Measurements from ENCODE around the gene RNF31.

RNF31 gene

DNA sequence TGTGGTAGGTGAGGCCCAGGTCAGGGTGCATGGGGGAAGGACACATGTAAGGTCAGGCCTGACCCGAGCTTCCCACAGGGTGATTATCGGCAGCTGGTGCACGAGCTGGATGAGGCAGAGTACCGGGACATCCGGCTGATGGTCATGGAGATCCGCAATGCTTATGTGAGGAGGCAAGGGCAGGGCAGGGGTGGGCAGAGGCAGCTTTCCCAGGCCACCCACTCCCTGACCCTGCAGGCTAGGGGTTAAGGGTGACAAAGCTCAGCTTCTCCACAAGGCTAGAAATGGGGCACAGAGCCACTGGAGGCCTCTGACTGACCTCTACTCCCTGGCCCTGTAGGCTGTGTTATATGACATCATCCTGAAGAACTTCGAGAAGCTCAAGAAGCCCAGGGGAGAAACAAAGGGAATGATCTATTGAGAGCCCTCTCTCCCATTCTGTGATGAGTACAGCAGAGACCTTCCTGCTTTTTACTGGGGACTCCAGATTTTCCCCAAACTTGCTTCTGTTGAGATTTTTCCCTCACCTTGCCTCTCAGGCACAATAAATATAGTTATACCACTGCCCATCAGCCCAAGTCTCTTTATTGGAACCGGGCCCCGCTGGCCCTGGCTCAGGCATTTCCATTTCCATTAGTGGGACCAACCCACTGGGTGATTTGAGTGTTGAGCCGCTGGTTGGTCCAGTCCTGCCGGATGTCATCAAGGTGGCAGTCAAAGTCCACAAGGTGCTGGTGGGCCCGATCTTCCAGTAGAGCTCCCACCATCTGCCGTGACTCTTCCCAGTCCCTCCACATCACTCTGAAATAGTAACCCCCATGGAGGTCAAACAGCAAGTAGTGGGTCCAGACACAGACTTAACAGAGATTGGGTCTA, 8.7 kb upstream of the RNF31 start:
- DNase-seq = no peak

DNA sequence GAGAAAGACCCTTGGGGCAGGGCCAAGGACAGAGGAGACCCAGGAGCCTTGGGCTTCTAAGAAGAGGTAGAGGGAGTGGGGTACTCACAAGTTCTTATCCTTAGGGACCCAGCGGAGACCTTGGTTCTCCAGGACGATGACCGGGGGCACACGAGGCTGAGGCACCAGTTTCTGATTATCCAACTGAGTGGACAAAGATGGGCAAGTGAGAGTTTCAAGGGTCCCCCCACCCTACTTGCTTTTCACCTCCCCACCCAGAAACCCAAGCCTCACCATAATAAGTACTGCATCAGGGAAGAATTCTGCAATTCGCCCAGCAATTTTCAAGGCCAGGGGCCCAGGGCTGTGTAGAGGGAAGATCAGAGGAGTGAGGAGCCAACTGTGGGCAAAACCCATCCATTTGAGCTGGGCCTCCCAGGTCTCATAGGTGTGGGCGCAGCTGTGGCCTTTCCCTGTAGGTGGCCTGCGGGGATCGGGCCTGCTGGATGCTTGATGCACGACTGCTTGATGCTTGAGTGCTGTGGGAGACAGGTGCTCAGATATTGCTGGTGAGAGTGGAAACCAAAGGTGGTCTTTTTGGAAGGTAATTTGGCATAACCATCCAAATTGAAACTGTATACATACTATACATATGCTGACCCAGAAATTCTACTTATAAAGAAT, 7.9 kb upstream of the RNF31 start:
- peak; percentile 58 for DNase-seq

DNA sequence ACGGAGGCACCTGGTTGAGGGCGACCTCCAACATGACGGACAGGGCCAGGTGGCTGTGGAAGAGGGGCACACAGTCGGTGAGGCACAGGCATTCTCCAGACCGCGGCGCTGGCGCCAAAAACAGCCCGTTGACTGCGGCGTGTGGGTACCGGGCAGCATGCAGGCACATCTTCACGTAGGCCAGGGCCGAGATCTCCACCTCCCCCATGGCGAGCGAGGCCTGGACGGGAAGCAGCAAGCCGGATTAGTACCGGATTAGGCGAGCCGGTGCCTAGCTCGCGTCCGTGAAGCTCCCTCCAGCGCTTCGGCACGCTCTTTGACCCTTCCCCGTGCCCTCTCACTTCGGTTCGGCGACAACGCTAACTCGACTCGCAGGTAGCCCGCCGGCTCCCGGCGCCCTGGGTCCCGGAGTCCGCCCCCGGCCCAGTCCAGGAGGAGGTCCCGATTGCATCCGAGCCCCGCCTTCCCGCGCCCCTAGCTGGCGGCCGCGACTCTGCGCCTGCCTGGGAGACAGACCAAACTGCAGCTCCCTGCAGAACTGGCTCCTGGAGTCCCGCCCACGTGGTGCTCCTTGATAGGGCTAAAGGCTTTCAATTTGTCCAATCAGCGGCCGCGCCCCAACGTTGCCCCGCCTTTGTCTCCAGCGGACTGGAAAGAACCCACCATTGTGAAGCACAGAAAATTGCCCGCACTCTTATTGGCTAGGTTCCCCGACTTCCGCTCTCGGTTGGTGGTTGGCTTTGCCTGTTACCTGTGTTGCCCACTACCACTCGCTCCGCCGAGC, 6.0 kb upstream of the RNF31 start, which contains the start of gene EMC9:
EMC9 (minus strand) TSS at position 495 of the 784 bp plus-strand sequence; CDS start at position 208, 287 bp downstream.
- peak; percentile 100 for DNase-seq

DNA sequence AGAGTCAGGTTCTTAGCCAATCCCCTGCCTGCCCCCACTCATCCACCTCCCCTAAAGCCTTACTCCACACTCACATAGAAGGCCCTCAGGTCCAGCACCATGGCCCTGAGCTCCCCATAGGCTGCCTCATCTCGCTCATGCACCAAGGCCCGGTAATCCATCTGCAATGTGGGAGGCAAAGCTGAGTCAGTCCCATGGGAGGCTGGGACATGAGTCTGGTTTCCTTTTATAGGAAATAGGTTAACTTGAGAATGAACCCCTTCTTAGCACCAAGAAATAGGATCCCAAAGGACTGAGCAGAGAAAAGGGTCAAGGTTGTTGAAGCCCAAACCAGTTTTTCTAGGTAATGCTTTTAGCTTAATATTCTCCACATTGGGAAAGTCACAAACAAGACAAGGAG, 3.8 kb upstream of the RNF31 start:
- DNase-seq = no peak

DNA sequence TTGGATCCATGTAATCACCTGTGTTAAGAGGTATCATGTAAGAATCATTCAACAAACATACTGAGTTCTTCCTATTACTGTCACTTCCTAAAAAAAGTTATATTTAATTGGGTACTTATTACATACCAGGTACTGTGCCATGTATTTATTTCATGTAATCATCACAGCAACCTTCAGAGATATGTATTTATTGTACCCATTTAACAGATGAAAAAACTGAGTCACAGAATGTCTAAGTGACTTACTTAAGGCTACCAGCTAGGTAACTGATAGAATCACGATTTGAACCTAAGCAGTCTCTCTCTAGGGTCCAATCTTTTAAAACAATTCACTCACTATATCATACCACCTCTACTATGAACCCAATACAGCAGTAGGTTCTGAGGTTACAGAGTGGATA, 2.8 kb upstream of the RNF31 start:
- DNase-seq = no peak

DNA sequence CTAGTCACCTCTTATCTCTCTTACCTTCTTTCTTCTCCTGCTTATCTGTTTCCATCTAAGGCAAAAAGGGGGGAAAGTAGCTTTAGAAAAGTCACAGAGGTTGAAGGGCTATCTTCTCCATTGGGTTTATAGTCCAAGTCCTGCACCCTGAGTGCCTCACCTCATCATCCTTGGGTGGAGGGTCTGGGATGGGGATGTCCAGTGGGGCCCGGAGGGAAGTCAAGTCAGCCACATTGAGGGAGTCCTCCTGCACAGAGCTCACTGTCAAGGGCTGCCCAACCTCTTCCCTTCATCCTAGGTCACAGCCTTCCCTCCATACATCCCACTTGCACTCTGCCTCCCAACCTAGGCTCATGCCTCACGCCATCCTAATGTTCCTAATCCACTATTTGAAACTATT, 2.1 kb upstream of the RNF31 start:
- DNase-seq = no peak

DNA sequence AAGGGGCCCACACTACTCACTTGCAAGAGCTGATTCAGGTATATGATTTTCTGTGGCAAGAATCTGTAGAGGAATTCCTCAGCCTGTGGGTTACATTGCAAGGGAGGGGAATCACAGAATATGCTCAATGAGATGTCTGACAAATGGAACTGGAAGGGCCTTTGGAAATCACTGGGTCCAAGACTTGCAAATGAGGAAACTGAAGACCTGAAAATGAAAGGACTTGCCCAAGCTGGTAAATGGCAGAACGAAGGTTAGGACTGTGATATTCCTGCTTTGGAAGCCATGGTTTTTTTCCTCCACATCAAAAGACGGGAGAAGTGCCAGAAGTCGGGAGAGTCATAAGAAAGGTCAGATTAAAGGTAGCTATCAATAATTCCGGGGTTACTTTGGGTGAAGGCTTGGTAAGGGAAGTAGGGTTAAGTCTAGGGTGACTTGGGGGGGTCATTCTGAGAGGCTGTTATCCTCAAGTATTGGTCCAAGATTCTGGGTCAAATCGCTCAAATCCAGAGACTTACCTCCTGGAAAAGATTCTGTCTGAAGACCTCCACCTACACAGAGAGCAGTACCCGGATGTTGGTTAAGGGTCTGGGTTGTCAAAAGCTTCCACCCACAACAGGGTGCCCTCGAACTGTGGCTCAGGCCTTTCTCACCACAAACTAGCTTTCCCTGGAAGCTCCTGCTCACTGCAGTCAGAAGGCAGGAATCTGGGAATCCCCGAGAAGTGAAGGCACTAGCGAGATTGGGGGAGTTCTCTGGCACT, 1.4 kb upstream of the RNF31 start:
- no peak for DNase-seq

DNA sequence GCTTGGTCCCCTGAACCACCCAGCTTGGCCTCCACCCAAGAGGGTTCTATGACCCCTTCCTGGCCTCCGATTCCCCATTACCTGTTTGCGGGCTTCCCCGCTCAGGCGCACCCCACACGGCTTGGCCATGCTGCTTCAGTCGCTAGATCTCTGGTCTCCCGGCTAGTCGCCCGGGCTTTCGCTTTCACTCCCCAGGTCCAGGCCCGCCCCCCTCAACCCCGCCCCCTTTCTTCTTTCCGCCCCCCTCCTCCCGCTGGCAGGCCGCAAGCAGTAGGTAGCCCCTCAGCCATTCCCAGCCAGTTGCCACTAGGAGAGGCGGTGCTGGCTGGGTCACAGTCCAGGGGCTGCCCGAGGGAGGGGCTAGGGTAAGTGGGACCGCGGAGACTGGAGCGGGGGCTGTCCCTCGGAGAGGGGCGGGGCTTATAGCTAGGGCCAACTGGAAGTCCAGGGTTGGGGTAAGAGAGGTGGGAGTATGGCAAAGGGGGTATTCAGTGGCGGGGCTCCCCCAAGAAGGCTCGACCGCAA, 783 bp upstream of the RNF31 start, which contains the start of gene PSME2:
PSME2 (minus strand) TSS at position 158 of the 525 bp plus-strand sequence; CDS start at position 129, 29 bp downstream.
- DNase-seq = peak; percentile 94

DNA sequence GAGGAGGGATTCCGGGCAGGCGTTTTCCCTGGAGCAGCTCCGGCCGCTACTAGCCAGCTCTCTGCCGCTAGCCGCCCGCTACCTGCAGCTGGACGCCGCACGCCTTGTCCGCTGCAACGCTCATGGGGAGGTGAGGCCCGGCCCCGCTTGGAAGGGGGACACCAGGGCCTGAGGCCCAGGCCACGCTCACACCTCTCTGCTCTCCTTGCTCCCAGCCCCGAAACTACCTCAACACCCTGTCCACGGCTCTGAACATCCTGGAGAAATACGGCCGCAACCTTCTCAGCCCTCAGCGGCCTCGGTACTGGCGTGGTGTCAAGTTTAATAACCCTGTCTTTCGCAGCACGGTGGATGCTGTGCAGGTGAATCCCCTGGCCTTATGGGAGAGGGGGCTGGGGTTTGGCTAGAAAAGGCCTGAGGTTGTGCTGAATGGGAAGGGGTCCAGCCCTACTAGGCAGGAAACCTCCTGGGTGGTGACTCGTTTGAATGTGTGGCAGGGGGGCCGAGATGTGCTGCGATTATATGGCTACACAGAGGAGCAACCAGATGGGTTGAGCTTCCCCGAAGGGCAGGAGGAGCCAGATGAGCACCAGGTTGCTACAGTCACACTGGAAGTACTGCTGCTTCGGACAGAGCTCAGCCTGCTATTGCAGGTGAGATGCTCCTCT, 597 bp downstream of the RNF31 start:
- no peak for DNase-seq

DNA sequence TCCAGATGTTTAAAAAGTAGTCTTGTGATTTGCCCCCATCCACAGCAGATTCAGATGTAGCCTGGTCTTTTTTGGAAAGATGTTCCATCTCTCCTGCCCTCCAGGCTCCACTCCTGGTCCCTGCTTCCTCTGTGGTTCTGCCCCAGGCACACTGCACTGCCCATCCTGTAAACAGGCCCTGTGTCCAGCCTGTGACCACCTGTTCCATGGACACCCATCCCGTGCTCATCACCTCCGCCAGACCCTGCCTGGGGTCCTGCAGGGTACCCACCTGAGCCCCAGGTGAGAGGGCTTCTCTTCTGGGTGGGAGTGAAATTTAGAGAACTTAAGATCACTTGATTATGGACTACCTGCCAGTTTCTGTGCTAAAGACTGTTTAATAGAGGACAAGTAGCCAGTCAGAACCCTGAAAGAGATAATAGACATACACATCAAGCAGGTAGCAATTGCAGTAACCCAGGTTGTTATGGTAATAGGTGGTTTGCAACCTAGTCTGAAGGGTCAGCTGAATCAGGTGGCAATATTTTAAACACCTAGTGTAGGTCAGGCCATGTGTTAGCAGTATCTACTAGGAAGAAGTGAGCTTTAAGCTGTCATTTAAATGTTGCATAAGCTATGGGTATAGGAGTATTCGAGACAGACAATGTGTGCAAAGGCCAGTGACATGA, 2.1 kb downstream of the RNF31 start:
- DNase-seq = no peak

DNA sequence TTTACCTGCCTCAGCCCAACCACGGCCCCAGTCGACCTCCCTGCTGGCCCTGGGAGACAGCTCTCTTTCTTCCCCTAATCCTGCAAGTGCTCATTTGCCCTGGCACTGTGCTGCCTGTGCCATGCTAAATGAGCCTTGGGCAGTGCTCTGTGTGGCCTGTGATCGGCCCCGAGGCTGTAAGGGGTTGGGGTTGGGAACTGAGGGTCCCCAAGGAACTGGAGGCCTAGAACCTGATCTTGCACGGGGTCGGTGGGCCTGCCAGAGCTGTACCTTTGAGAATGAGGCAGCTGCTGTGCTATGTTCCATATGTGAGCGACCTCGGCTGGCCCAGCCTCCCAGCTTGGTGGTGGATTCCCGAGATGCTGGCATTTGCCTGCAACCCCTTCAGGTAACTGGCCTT, 2.8 kb downstream of the RNF31 start:
- no peak for DNase-seq

DNA sequence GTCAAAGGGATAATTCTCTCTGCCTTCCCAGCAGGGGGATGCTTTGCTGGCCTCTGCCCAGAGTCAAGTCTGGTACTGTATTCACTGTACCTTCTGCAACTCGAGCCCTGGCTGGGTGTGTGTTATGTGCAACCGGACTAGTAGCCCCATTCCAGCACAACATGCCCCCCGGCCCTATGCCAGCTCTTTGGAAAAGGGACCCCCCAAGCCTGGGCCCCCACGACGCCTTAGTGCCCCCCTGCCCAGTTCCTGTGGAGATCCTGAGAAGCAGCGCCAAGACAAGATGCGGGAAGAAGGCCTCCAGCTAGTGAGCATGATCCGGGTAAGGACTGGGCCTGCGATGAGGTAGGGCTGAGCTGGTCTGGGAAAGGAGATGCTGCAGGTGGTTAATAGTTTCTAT, 3.3 kb downstream of the RNF31 start:
- DNase-seq = no peak

DNA sequence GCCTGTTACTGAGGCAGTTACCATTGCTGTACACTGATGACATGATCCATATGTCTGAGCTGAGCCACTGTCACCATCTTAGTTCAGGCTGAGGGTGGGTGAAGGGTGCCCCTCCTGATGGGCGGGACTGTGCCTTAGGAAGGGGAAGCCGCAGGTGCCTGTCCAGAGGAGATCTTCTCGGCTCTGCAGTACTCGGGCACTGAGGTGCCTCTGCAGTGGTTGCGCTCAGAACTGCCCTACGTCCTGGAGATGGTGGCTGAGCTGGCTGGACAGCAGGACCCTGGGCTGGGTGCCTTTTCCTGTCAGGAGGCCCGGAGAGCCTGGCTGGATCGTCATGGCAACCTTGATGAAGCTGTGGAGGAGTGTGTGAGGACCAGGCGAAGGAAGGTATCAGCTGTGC, 3.7 kb downstream of the RNF31 start:
- no peak for DNase-seq

DNA sequence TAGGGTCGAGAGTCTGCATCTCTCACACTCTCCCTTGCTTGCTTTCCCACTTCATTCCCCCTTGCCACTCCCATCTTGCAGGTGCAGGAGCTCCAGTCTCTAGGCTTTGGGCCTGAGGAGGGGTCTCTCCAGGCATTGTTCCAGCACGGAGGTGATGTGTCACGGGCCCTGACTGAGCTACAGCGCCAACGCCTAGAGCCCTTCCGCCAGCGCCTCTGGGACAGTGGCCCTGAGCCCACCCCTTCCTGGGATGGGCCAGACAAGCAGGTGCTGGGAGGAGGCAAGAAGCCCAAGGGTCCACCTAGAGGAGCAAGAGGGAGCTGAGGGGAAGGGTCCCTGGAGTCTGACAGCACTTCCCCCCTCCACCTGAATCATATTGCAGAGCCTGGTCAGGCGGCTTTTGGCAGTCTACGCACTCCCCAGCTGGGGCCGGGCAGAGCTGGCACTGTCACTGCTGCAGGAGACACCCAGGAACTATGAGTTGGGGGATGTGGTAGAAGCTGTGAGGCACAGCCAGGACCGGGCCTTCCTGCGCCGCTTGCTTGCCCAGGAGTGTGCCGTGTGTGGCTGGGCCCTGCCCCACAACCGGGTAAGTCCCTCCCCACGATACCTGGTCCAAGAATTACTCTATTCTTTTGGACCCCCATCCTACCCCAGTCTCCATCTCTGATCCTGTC, 4.2 kb downstream of the RNF31 start:
- DNase-seq = no peak

DNA sequence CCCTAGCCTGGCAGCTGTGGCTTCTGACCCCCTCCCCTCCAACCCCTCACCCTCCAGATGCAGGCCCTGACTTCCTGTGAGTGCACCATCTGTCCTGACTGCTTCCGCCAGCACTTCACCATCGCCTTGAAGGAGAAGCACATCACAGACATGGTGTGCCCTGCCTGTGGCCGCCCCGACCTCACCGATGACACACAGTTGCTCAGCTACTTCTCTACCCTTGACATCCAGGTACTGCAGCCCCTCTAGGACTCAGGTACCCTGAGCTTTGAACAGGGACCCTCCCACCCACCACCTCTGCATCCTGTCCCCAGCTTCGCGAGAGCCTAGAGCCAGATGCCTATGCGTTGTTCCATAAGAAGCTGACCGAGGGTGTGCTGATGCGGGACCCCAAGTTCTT, 7.8 kb downstream of the RNF31 start:
- no peak for DNase-seq

DNA sequence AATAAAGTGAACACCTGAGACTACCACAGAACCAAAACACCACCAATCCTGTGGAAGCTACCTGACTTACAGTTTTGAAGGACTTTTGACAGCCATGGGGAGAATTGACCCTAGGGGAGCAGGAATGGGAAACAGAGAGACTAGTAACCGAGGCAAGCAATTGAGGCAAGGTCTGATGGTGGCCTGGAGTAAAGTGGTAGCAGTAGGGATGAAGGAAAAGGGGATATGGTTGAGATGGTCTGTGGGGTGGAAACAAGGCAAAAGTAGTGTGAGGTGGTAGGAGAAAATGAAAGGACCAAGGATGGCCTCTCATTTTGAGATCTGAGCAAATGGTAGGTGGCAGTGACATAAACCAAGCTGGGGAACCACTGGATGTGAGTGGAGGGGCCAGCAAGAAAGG, 9.5 kb downstream of the RNF31 start:
- DNase-seq = no peak

DNA sequence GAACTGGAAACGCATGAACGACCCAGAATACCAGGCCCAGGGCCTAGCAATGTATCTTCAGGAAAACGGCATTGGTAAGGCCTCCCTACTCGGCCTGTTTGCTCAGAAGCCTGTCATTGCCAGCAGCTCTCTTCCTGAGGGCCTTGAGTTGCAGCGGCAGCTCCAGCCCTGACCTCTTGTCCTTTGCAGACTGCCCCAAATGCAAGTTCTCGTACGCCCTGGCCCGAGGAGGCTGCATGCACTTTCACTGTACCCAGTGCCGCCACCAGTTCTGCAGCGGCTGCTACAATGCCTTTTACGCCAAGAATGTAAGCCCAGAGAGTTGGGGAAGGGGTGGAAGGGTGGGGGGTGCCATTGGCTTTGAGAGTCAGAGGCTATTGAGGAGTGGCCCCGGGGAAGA, 10.0 kb downstream of the RNF31 start:
- no peak for DNase-seq

DNA sequence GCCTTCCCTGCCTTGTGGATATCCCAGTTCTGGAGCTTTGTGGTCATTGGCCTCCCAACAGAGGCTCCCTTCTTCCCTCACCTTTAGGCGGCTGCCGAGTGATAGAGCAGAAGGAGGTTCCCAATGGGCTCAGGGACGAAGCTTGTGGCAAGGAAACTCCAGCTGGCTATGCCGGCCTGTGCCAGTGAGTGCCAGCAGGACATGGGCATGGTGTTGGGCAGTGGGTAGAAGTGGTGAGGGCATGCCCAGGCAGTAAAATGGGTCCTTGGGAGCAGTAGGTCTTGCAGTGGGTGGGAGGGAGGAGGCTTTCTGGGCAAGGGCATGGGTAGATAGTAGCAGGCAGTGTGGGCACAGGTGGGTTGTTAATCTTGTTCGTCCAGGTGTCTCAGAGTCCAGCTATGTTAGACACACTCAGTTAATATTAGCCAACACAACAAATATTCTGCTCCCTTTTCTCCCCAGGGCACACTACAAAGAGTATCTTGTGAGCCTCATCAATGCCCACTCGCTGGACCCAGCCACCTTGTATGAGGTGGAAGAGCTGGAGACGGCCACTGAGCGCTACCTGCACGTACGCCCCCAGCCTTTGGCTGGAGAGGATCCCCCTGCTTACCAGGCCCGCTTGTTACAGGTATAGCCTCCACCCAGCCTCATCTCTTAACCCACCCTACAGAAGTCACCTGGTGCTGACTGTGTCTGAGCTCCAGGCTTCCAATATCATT, 12.6 kb downstream of the RNF31 start:
- DNase-seq = no peak

DNA sequence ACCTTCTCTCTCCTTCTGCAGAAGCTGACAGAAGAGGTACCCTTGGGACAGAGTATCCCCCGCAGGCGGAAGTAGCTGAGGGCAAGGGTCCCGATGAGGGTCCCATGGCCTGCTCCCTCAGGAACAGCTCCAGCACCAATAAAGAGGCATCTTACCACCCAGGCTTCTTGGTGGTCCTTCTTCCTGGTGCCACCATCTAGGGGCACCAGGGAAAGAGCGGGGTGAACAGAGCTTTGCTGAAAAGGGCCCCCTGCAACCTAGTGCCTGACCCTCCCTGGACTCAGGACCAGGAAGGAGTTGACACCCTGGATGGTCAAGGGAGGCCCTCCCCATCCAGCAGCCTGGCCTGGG, 13.2 kb downstream of the RNF31 start:
- no peak for DNase-seq

All from stimulated activated CD8-positive, alpha-beta memory T cell treated with anti-CD3 and anti-CD28 coated beads, Interleukin-4, amount 100 ng/mL, for 48 hours (primary cell).